ENCODE measurements around the gene GMDS.

Gene GMDS

GRCh38 chr6:1672379-1672778 lies 573.0 kb downstream of the GMDS start:
- TF ChIP-seq ZFP30 (CRISPR knock-in tag; IDR thresholded peaks at IDR 0.05) (no peak), SNAI2 (CRISPR knock-in tag; IDR thresholded peaks at IDR 0.05) (no peak), ZNF8 (CRISPR knock-in tag; IDR thresholded peaks at IDR 0.05) (no peak), ZC3H10 (CRISPR knock-in tag; IDR thresholded peaks at IDR 0.05) (no peak), OSR1 (CRISPR knock-in tag; IDR thresholded peaks at IDR 0.05) (no peak), ZNF565 (CRISPR knock-in tag; conservative IDR thresholded peaks at IDR 0.05; ENCODE audit: low read depth) (no peak), CREB5 (CRISPR knock-in tag; IDR thresholded peaks at IDR 0.05; ENCODE audit: low read depth) (no peak), TOX (CRISPR knock-in tag; IDR thresholded peaks at IDR 0.05; ENCODE audit: borderline replicate concordance) (no peak), CSRNP3 (CRISPR knock-in tag; IDR thresholded peaks at IDR 0.05) (no peak), ESRRG (CRISPR knock-in tag; IDR thresholded peaks at IDR 0.05) (no peak), ARNTL (CRISPR knock-in tag; IDR thresholded peaks at IDR 0.05; ENCODE audit: borderline replicate concordance, low read depth) (no peak), TSHZ2 (CRISPR knock-in tag; IDR thresholded peaks at IDR 0.05) (no peak), PATZ1 (CRISPR knock-in tag; IDR thresholded peaks at IDR 0.05; ENCODE audit: borderline replicate concordance) (no peak), BACH2 (CRISPR knock-in tag; IDR thresholded peaks at IDR 0.05; ENCODE audit: borderline replicate concordance) (no peak), RARB (CRISPR knock-in tag; IDR thresholded peaks at IDR 0.05) (no peak), CSDC2 (CRISPR knock-in tag; IDR thresholded peaks at IDR 0.05) (no peak), PPARA (CRISPR knock-in tag; IDR thresholded peaks at IDR 0.05; ENCODE audit: borderline replicate concordance) (no peak), ISL1 (CRISPR knock-in tag; IDR thresholded peaks at IDR 0.05) (no peak), ZNF70 (CRISPR knock-in tag; IDR thresholded peaks at IDR 0.05) (no peak), ZFP3 (CRISPR knock-in tag; IDR thresholded peaks at IDR 0.05) (no peak)
- no peak for ATAC-seq

- no peak for TF ChIP-seq TOX (CRISPR knock-in tag; IDR thresholded peaks at IDR 0.05; ENCODE audit: borderline replicate concordance)
- TF ChIP-seq CREB5 (CRISPR knock-in tag; IDR thresholded peaks at IDR 0.05; ENCODE audit: low read depth), result no peak
- TF ChIP-seq POU6F1 (CRISPR knock-in tag; IDR thresholded peaks at IDR 0.05; ENCODE audit: borderline replicate concordance, low read depth), result no peak
- no peak for TF ChIP-seq BACH2 (CRISPR knock-in tag; IDR thresholded peaks at IDR 0.05; ENCODE audit: borderline replicate concordance)
- TF ChIP-seq ESRRG (CRISPR knock-in tag; IDR thresholded peaks at IDR 0.05), result no peak
- no peak for TF ChIP-seq ARNTL (CRISPR knock-in tag; IDR thresholded peaks at IDR 0.05; ENCODE audit: borderline replicate concordance, low read depth)
- TF ChIP-seq ZNF70 (CRISPR knock-in tag; IDR thresholded peaks at IDR 0.05), result no peak
- no peak for TF ChIP-seq ISL1 (CRISPR knock-in tag; IDR thresholded peaks at IDR 0.05)
- TF ChIP-seq CSDC2 (CRISPR knock-in tag; IDR thresholded peaks at IDR 0.05), result no peak
- no peak for TF ChIP-seq OSR1 (CRISPR knock-in tag; IDR thresholded peaks at IDR 0.05)
- TF ChIP-seq TSHZ2 (CRISPR knock-in tag; IDR thresholded peaks at IDR 0.05), result no peak
- no peak for TF ChIP-seq PPARA (CRISPR knock-in tag; IDR thresholded peaks at IDR 0.05; ENCODE audit: borderline replicate concordance)
- TF ChIP-seq ZFP3 (CRISPR knock-in tag; IDR thresholded peaks at IDR 0.05), result no peak
- no peak for TF ChIP-seq ZNF565 (CRISPR knock-in tag; conservative IDR thresholded peaks at IDR 0.05; ENCODE audit: low read depth)
- peak; percentile 61 for ATAC-seq
Measured at GRCh38 chr6:1670711-1671462, 574.5 kb downstream of the GMDS start.

All from SK-N-SH treated with all-trans-retinoic acid at 6 μM for 48 hours (cell line).